Tibial nerve (tissue), 3 donors: ENCODE measurements around the gene TPRN.

ENCODE experiments used
- CTCF ChIP-seq, 5 experiments: fragments of 200-600 bp in 3 of 5; fragments of 450-650 bp in 2 of 5; sonication (generic) in 3 of 5; IDR thresholded peaks; one replicate each; pipeline ENCODE4 v1.5.1; 2016 to 2019; ENCODE audit warnings: antibody characterized with exemption in 5 of 5, mild to moderate bottlenecking in 3 of 5, moderate library complexity in 2 of 5
- POLR2A ChIP-seq, 2 donors: fragments of 450-650 bp; IDR thresholded peaks; one replicate each; pipeline ENCODE4 v1.6.1; 2017; ENCODE audit warnings: antibody characterized with exemption in 2 of 2, mild to moderate bottlenecking in 2 of 2, moderate library complexity in 2 of 2

GRCh38 chr9:137174722-137175293 lies 25.7 kb downstream of the TPRN start:
- TF ChIP-seq CTCF (IDR thresholded peaks at IDR 0.05) (no peak), POLR2A (IDR thresholded peaks at IDR 0.05) (no peak)
